GM23338 (cell line): ENCODE measurements around the gene TESMIN. TPM values are rescaled to one million over a fixed set of nuclear protein-coding genes. Genes with fewer than 3 reads are reported as not detected.

ENCODE experiments used
- ATAC-seq: fragments of 200-7000 bp; cut with Tn5 transposase; 3 replicates; pipeline ENCODE4 v1.9.1; 2020
- DNase-seq: peaks from one replicate; pipeline ENCODE4 v3.0.0-alpha.2; 2015; ENCODE audit warnings: low spot score
- H2AFZ ChIP-seq: fragments of 200-600 bp; sonication (generic); 2 replicates; pipeline ENCODE4 v1.8.0; 2016; ENCODE audit warnings: antibody characterized with exemption, mild to moderate bottlenecking, moderate library complexity
- H3F3A ChIP-seq: fragments of 200-600 bp; sonication (generic); replicated peaks from 2 replicates; pipeline ENCODE4 v1.8.0; 2017; ENCODE audit warnings: antibody characterized with exemption, mixed run types, low read depth
- H3K27ac ChIP-seq: fragments of 200-600 bp; sonication (generic); 2 replicates; pipeline ENCODE4 v1.6.1; 2016; ENCODE audit warnings: low read depth
- H3K27me3 ChIP-seq: fragments of 200-600 bp; sonication (generic); 2 replicates; pipeline ENCODE4 v1.8.0; 2016; ENCODE audit warnings: mild to moderate bottlenecking, mixed run types, moderate library complexity; ENCODE audit not compliant: insufficient read depth
- H3K36me3 ChIP-seq: fragments of 200-600 bp; sonication (generic); 2 replicates; pipeline ENCODE4 v1.8.0; 2016; ENCODE audit warnings: mild to moderate bottlenecking; ENCODE audit not compliant: insufficient read depth
- H3K4me1 ChIP-seq: fragments of 200-600 bp; sonication (generic); 2 replicates; pipeline ENCODE4 v1.8.0; 2016; ENCODE audit warnings: mild to moderate bottlenecking, moderate library complexity; ENCODE audit not compliant: insufficient read depth
- H3K4me2 ChIP-seq: fragments of 200-600 bp; sonication (generic); 2 replicates; pipeline ENCODE4 v1.7.1; 2017; ENCODE audit warnings: mixed run types
- H3K4me3 ChIP-seq: fragments of 200-600 bp; sonication (generic); 2 replicates; pipeline ENCODE4 v1.6.1; 2016; ENCODE audit warnings: mixed run types
- H3K79me2 ChIP-seq: fragments of 200-600 bp; sonication (generic); replicated peaks from 2 replicates; pipeline ENCODE4 v1.8.0; 2017; ENCODE audit warnings: mild to moderate bottlenecking; ENCODE audit not compliant: insufficient read depth
- H3K9me2 ChIP-seq: fragments of 200-600 bp; sonication (generic); 2 replicates; pipeline ENCODE4 v1.8.0; 2017; ENCODE audit not compliant: insufficient read depth
- H4K20me1 ChIP-seq: fragments of 200-600 bp; sonication (generic); replicated peaks from 2 replicates; pipeline ENCODE4 v1.8.0; 2017; ENCODE audit warnings: mild to moderate bottlenecking; ENCODE audit not compliant: insufficient read depth
- H3K27ac Mint-ChIP-seq: 2 replicates; pipeline ENCODE4 v1.8.0; 2020; ENCODE audit warnings: inconsistent platforms, mild to moderate bottlenecking, moderate library complexity, mixed read lengths
- H3K27me3 Mint-ChIP-seq: 3 replicates; pipeline ENCODE4 v1.8.0; 2022; ENCODE audit warnings: low read depth, mild to moderate bottlenecking, moderate library complexity, mixed read lengths, inconsistent platforms; ENCODE audit not compliant: insufficient read depth, poor library complexity
- H3K36me3 Mint-ChIP-seq: 3 replicates; pipeline ENCODE4 v1.8.0; 2021; ENCODE audit warnings: low read depth, mild to moderate bottlenecking, inconsistent platforms, moderate library complexity, mixed read lengths
- H3K4me1 Mint-ChIP-seq: 3 replicates; pipeline ENCODE4 v1.8.0; 2020; ENCODE audit warnings: mild to moderate bottlenecking, inconsistent platforms, mixed read lengths
- H3K4me3 Mint-ChIP-seq: 3 replicates; pipeline ENCODE4 v1.8.0; 2021; ENCODE audit warnings: moderate library complexity, mild to moderate bottlenecking, inconsistent platforms, mixed read lengths
- H3K9me3 Mint-ChIP-seq: 3 replicates; pipeline ENCODE4 v1.8.0; 2020; ENCODE audit warnings: moderate library complexity, mild to moderate bottlenecking, inconsistent platforms, mixed read lengths
- CTCF ChIP-seq, 2 experiments: fragments of 200-600 bp in 1 of 2; sonication (generic) in 1 of 2; conservative IDR thresholded peaks; 2 replicates each; pipeline versions ENCODE4 v1.5.1 to v1.6.1; 2016 to 2017; ENCODE audit warnings: antibody characterized with exemption in 2 of 2, low read depth in 2 of 2, mild to moderate bottlenecking in 2 of 2, moderate library complexity in 1 of 2
- ETS1 ChIP-seq: IDR thresholded peaks from 2 replicates; pipeline ENCODE4 v1.6.1; 2016; ENCODE audit warnings: antibody characterized with exemption
- EZH2 ChIP-seq: fragments of 200-600 bp; sonication (generic); IDR thresholded peaks from one replicate; pipeline ENCODE4 v1.8.0; 2017; ENCODE audit warnings: antibody characterized with exemption, mild to moderate bottlenecking, low read depth; ENCODE audit not compliant: unreplicated experiment
- JUNB ChIP-seq: IDR thresholded peaks from one replicate; pipeline ENCODE4 v1.6.1; 2016; ENCODE audit warnings: antibody characterized with exemption; ENCODE audit not compliant: unreplicated experiment
- NANOG ChIP-seq: IDR thresholded peaks from 2 replicates; pipeline ENCODE4 v1.6.1; 2016; ENCODE audit warnings: antibody characterized with exemption, borderline replicate concordance
- POLR2AphosphoS5 ChIP-seq: IDR thresholded peaks from 2 replicates; pipeline ENCODE4 v1.6.1; 2016; ENCODE audit warnings: antibody characterized with exemption, low read depth
- STAT1 ChIP-seq: IDR thresholded peaks from one replicate; pipeline ENCODE4 v1.6.1; 2016; ENCODE audit warnings: antibody characterized with exemption; ENCODE audit not compliant: unreplicated experiment
- ZNF114 ChIP-seq: fragments of 250-450 bp; sonication (Bioruptor Pico); IDR thresholded peaks from 2 replicates; pipeline ENCODE4 v1.5.0; 2020; ENCODE audit warnings: mild to moderate bottlenecking, moderate library complexity
- ZNF462 ChIP-seq: fragments of 250-450 bp; sonication (Bioruptor Pico); IDR thresholded peaks from 2 replicates; pipeline ENCODE4 v1.5.0; 2020; ENCODE audit warnings: mild to moderate bottlenecking, moderate library complexity
- polyA plus RNA-seq: library from polyadenylated mRNA; unstranded; fragments of >200 nt; fragmentation: Nextera tagmentation; extraction: Ambion mirVana; gene quantifications from 2 replicates; pipeline ENCODE4 v1.2.1, GENCODE V29; 2016
- total RNA-seq: library from RNA; depleted of rRNA; stranded (reverse); fragments of >200 nt; shearing (Covaris generic); gene quantifications from 2 replicates; pipeline ENCODE4 v1.2.3, GENCODE V29; 2014

The TESMIN gene
- total and polyA plus RNA-seq, 2 experiments from 2014 or later = 54.5 to 64.6 TPM

- Mint-ChIP-seq H3K27ac (no peak overlapping the region), H3K4me3 (no peak overlapping the region; the same call in 2 of the 3 replicates)
- no peak for ATAC-seq
Observed at GRCh38 chr11:68711114-68711513, 40.2 kb downstream of the TESMIN start.

More at GRCh38 chr11:68711114-68711513, 40.2 kb downstream of the TESMIN start:
- H3K4me2 ChIP-seq = no peak overlapping the region
- no peaks in the 10 kb centered on the region for H4K20me1 ChIP-seq
- no peak for TF ChIP-seq NANOG
- no peak for TF ChIP-seq CTCF (conservative IDR thresholded peaks at IDR 0.05; ENCODE audit: low read depth in 2 of 2)
- no peak for TF ChIP-seq ZNF114
- no peak for TF ChIP-seq ZNF462 (CRISPR knock-in tag)
- TF ChIP-seq POLR2AphosphoS5 = no peak
- no peak for TF ChIP-seq ETS1
- TF ChIP-seq EZH2 = no peak
- no peak for TF ChIP-seq STAT1
- TF ChIP-seq JUNB = no peak
- H3K36me3 ChIP-seq = no peaks in the 10 kb centered on the region; the same call in 1 of the 2 replicates
- Mint-ChIP-seq H3K4me1 (peaks cover 43% of the 10 kb centered on the region), H3K27me3 (peaks cover 7% of the 10 kb centered on the region), H3K9me3 (no peaks in the 10 kb centered on the region), H3K36me3 (no peaks in the 10 kb centered on the region; the same call in 2 of the 3 replicates)
- no peaks in the 10 kb centered on the region for H3K27me3 ChIP-seq
- H3K4me1 ChIP-seq = peaks cover 26% of the 10 kb centered on the region
- no peaks in the 10 kb centered on the region for H3K79me2 ChIP-seq
- no peak overlapping the region for H2AFZ ChIP-seq
- H3F3A ChIP-seq = peaks cover 4% of the 10 kb centered on the region; the same call in 1 of the 2 replicates
- no peaks in the 10 kb centered on the region for H3K9me2 ChIP-seq
- H3K4me3 ChIP-seq = no peak overlapping the region
- H3K27ac ChIP-seq = no peak overlapping the region
- no peak for DNase-seq
